Measurements from ENCODE around the gene APOC1. TPM values are rescaled to one million over a fixed set of nuclear protein-coding genes. Genes with fewer than 3 reads are reported as not detected.

Gene APOC1
- total RNA-seq, 1 experiment from 2014 or later = 31.1 TPM

DNA sequence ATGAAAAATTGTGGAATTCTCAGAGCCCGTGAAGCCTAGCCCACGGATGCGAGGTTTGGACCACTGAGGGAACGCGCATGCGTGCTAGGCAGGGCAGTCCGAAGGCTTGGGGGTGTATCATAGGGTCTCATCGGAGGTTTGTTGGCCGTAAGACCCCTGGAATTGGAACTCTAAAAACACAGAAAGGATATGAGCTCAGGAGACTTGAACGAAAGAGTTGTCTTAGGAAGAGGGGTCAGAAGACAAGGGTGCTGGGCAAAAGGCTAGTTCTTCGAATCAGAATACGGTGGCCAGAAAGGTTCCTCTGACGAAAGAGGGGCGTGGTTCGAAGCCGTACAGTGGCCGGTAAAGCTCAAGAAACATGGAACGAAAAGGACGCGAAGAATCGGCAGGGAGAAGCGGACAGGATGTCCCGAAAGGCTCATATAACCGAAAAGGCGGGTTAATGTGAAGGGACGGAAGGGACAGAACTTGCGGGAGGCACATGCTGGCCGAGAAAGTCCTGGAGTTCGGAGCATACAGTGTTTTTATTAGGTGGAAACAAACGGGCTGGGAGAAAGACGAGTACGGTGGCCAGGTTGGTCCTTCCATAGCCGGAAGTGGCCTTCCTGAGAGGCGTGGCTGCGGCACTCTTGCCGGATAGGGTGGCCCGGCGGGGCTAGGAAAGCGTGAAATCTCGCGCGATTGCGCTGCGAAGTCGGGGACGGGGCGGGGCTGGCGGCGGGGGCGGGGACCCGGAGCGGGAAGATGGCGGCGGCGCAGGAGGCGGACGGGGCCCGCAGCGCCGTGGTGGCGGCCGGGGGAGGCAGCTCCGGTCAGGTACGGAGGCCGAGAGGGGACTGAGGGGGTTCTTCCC, 40.5 kb downstream of the APOC1 start, which contains the start of gene CLPTM1:
Gene CLPTM1, plus strand, starts transcription at position 732 of the 856 bp plus-strand sequence. Its CDS starts 16 bp downstream, at position 748.
- Histone ChIP-seq H3K36me3 (ENCODE audit: low read depth) (no peaks in the 10 kb centered on the region), H3F3A (ENCODE audit: insufficient read depth, low read depth) (peaks cover 22% of the 10 kb centered on the region; the same call in 1 of the 2 replicates), H2AFZ (peak within 1 kb of the TSS; percentile 87), H3K4me2 (peak within 1 kb of the TSS; percentile 96), H3K9me3 (ENCODE audit: insufficient read depth, low read depth) (no peaks in the 10 kb centered on the region), H4K20me1 (ENCODE audit: insufficient read depth) (peaks cover 44% of the 10 kb centered on the region), H3K79me2 (ENCODE audit: low read depth) (peaks cover 57% of the 10 kb centered on the region), H3K27me3 (ENCODE audit: insufficient read depth, low read depth) (no peaks in the 10 kb centered on the region), H3K27ac (peak within 1 kb of the TSS; percentile 87), H3K4me1 (replicated peaks; ENCODE audit: insufficient read depth) (peaks cover 20% of the 10 kb centered on the region), H3K4me3 (peak within 1 kb of the TSS; percentile 89), H3K9me2 (ENCODE audit: insufficient read depth) (no peaks in the 10 kb centered on the region)
- CTCF ChIA-PET = interaction anchor here (0.6 to 0.9 kb wide), 5 partner anchors 79 to 236 kb away, joined by 3 read pairs; no protein-coding TSS in a partner anchor
- POLR2A ChIA-PET (ENCODE audit: unreplicated experiment) = interaction anchor here (0.6 to 1.0 kb wide), 7 partner anchors 45 to 512 kb away, joined by 3 to 8 read pairs (median 4); partner anchors contain the start of gene CLASRP
- BruUV-seq (replicated peaks) = TSS peak; percentile 71
- DNase-seq = peak; percentile 93 to 94
- intact Hi-C loops (cut with micrococcal nuclease; ENCODE audit: unreplicated experiment) = loop anchor here (1.0 to 10.0 kb wide), 4 partner anchors 48 to 380 kb away; partner anchors contain the start of genes CBLC and NECTIN2
- TF ChIP-seq CTCF (conservative IDR thresholded peaks at IDR 0.05) = no peak
- TF ChIP-seq EZH2 (IDR thresholded peaks at IDR 0.05; ENCODE audit: low read depth) = no peak

GRCh38 chr19:44955505-44956439, 41.4 kb downstream of the APOC1 start:
- Histone ChIP-seq H4K20me1 (ENCODE audit: insufficient read depth) (peaks cover 53% of the 10 kb centered on the region), H3K79me2 (ENCODE audit: low read depth) (peaks cover 66% of the 10 kb centered on the region), H3K27me3 (ENCODE audit: insufficient read depth, low read depth) (no peaks in the 10 kb centered on the region), H3K4me1 (replicated peaks; ENCODE audit: insufficient read depth) (peaks cover 20% of the 10 kb centered on the region), H3K9me2 (ENCODE audit: insufficient read depth) (no peaks in the 10 kb centered on the region), H3K27ac (no peak overlapping the region), H3K4me2 (peak overlapping the region; percentile 96), H3K36me3 (ENCODE audit: low read depth) (peaks cover 5% of the 10 kb centered on the region; the same call in 1 of the 2 replicates), H3K4me3 (peak overlapping the region; percentile 89), H2AFZ (peak overlapping the region; percentile 85), H3K9me3 (ENCODE audit: insufficient read depth, low read depth) (no peaks in the 10 kb centered on the region), H3F3A (ENCODE audit: insufficient read depth, low read depth) (peaks cover 16% of the 10 kb centered on the region; the same call in 1 of the 2 replicates)
- BruUV-seq (replicated peaks) = TSS peak; percentile 47
- POLR2A ChIA-PET (ENCODE audit: unreplicated experiment) = interaction anchor here (0.6 to 1.0 kb wide), 2 partner anchors 79 to 512 kb away, joined by 4 to 8 read pairs; no protein-coding TSS in a partner anchor
- TF ChIP-seq EZH2 (IDR thresholded peaks at IDR 0.05; ENCODE audit: low read depth) = no peak
- TF ChIP-seq CTCF (conservative IDR thresholded peaks at IDR 0.05) = no peak
- no peak for DNase-seq
- intact Hi-C loops (cut with micrococcal nuclease; ENCODE audit: unreplicated experiment) = loop anchor here (1.0 to 10.0 kb wide), 4 partner anchors 49 to 381 kb away; partner anchors contain the start of genes CBLC and NECTIN2
- CTCF ChIA-PET = no interaction called here

All from PC-9 (cell line).